ENCODE data around the gene KLK15. TPM values are rescaled to one million over a fixed set of nuclear protein-coding genes. Genes with fewer than 3 reads are reported as not detected.

The KLK15 gene
- total and polyA plus RNA-seq, 11 donors: not detected

DNA sequence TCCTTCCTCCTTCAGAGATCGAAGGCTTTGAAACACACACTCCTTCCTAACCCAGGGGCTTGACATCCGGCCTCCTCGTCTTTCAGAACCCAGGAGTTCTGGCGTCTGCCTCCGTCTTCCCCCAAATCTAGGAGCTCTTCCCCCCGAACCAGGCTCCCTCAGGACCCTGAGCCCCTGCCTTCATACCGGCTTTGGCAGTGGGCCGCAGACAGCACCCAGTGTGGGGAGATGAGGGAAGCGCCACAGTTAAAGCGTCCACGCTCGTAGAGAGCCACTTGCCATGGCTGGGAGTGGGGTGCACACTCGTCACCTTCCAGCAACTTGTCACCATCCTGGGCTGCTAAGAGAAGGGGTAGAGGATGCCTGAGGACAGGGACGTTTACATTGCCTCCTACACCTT lies 5.9 kb downstream of the KLK15 start:
- no peaks in the 10 kb centered on the region for H3K4me1 ChIP-seq
- no peak for ATAC-seq
- no peak overlapping the region for H3K4me3 ChIP-seq
- H3K36me3 ChIP-seq: no peaks in the 10 kb centered on the region
- no peak overlapping the region for H3K27ac ChIP-seq
- DNase-seq: no peak
- TF ChIP-seq, protein P1, sequence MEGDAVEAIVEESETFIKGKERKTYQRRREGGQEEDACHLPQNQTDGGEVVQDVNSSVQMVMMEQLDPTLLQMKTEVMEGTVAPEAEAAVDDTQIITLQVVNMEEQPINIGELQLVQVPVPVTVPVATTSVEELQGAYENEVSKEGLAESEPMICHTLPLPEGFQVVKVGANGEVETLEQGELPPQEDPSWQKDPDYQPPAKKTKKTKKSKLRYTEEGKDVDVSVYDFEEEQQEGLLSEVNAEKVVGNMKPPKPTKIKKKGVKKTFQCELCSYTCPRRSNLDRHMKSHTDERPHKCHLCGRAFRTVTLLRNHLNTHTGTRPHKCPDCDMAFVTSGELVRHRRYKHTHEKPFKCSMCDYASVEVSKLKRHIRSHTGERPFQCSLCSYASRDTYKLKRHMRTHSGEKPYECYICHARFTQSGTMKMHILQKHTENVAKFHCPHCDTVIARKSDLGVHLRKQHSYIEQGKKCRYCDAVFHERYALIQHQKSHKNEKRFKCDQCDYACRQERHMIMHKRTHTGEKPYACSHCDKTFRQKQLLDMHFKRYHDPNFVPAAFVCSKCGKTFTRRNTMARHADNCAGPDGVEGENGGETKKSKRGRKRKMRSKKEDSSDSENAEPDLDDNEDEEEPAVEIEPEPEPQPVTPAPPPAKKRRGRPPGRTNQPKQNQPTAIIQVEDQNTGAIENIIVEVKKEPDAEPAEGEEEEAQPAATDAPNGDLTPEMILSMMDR (IDR thresholded peaks at IDR 0.05): no peak
- TF ChIP-seq POLR2A (IDR thresholded peaks at IDR 0.05): no peak
- intact Hi-C loops (cut with DNase I): no loop called here
- no peaks in the 10 kb centered on the region for H3K9me3 ChIP-seq
- peaks cover 0 to 41% (median 12%) of the 10 kb centered on the region in 9 donors for H3K27me3 ChIP-seq
- WGBS, 4 donors: 77 to 80% (median 78%) methylated on average over 14 of the region's 14 CpGs

DNA sequence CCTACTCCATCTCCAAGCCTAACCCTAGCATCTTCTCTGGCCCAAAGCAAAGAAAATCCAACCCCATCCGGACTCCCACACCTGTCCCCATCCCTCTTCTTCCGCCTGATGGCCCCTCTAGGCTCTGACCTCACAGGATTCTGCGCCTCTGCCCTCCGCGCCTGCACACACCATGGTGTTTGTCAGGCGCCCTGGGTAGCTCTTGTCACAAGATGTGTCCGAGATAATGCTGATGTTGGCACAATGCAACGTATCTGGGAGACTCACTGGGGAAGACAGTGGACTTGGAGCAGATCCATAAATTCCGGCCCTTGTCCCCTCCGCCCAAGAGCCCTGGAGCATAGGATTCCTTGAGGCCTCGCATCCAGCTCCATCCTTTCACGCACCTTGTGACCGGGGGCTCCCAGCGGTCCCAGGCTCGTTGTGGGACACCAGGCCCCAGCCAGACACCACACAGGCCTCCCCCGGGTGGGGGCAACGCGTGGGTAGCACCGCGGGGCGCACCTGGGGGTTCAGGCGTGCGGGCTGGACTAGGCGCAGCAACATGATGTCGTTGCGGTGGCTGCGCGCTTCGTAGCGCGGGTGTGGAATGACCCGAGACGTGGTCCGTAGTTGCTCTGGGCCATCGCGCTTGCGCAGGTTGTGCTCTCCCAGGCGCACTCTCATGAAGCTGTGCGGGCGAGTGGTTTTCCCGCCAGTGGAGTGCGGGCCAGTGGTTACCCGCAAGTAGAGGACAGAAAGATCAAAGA lies 6.7 kb downstream of the KLK15 start:
- intact Hi-C loops (cut with DNase I): no loop called here
- ATAC-seq (no peak), DNase-seq (no peak)
- H3K4me1 ChIP-seq: no peaks in the 10 kb centered on the region
- H3K9me3 ChIP-seq: no peaks in the 10 kb centered on the region
- H3K4me3 ChIP-seq: no peak overlapping the region
- no peak overlapping the region for H3K27ac ChIP-seq
- peaks cover 2 to 48% (median 16%) of the 10 kb centered on the region in 9 donors for H3K27me3 ChIP-seq
- WGBS, 4 donors: 73 to 84% (median 79%) methylated on average over 11 to 43 of the region's 43 CpGs
- no peaks in the 10 kb centered on the region for H3K36me3 ChIP-seq
- TF ChIP-seq, protein P1 (IDR thresholded peaks at IDR 0.05): no peak
- no peak for TF ChIP-seq POLR2A (IDR thresholded peaks at IDR 0.05)

DNA sequence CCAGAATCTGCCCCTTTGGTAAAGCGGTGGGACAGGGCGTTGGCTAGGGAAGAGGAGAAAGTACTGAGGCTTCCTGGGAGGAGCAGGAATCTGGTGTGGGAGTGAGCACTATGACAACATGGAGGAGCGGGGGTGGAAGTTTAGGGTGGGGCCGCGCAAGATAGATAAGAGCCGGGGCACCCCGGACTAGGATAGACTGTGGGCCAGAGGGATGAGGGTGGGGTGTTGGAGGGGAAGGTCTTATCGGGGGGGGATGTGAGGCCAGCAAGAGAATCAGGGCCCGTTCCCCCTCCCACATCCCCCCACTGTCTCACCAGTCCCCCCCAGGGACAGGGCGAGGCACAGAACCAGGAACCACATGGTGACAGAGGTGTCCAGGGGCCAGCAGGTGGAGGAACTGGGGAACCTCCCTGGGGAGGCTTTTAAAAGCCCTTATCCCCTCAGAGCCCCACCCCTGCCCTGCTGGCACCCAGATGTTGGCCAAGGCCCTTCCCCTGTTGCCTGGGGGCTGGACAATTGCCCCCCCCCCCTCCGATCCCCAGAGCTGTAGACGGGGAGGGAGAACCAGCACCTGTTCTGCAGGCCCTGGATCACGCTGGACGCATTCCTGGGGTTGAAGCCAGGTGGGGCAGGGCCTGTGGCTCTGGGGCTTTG lies 9.9 kb downstream of the KLK15 start, which contains the start of gene KLK1:
KLK1 (minus strand) TSS at position 399 of the 654 bp plus-strand sequence; CDS start at position 360, 39 bp downstream.
- peak in 2 of 4 donors; percentile 36 to 43 for ATAC-seq

More for the DNA sequence above, 9.9 kb downstream of the KLK15 start, which contains the start of gene KLK1:
- intact Hi-C loops (cut with DNase I): no loop called here
- Histone ChIP-seq H3K9me3 (no peaks in the 10 kb centered on the region), H3K4me1 (peaks cover 0 to 9% (median 0%) of the 10 kb centered on the region in 12 donors), H3K27ac (no peak within 1 kb of the TSS), H3K4me3 (no peak within 1 kb of the TSS), H3K27me3 (peaks cover 20 to 76% (median 36%) of the 10 kb centered on the region in 9 donors), H3K36me3 (no peaks in the 10 kb centered on the region)
- TF ChIP-seq, protein P1 (IDR thresholded peaks at IDR 0.05): no peak
- no peak for TF ChIP-seq POLR2A (IDR thresholded peaks at IDR 0.05)
- 48 to 62% (median 53%) methylated on average over 12 to 14 of the region's 14 CpGs for WGBS, 4 donors
- no peak for DNase-seq

All from heart left ventricle (tissue), 16 donors.